22Rv1 (cell line): ENCODE results near the gene CTDP1.

Experiments
- ZFX ChIP-seq: fragments of 450-650 bp; IDR thresholded peaks from 2 replicates; pipeline ENCODE4 v1.6.1; 2017; ENCODE audit warnings: antibody characterized with exemption, borderline replicate concordance
- TF ChIP-seq, protein P1 (sequence below): fragments of 450-650 bp; IDR thresholded peaks from 2 replicates; pipeline ENCODE4 v1.5.1; 2017; ENCODE audit warnings: mild to moderate bottlenecking

DNA sequence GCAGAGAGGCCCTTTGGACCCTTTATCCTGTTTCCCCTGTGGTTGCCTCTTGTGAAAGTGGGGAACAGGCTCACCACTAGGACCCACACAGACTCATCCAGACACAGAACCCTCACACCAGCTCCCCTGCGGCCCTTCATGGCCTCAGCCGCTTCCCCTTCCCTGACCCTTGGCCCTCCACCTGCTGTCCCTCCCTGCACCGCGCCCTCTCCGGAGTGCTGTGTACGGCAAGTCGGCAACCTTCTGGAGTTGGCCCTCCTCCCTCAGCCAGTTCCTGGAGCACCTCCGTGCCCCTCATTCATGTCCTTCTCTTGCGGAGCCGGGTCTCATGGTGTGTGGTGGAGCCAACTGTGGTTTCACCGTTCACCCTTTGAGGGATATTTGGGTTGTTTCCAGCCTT is 44.0 kb downstream of the CTDP1 start:
- TF ChIP-seq, protein P1, sequence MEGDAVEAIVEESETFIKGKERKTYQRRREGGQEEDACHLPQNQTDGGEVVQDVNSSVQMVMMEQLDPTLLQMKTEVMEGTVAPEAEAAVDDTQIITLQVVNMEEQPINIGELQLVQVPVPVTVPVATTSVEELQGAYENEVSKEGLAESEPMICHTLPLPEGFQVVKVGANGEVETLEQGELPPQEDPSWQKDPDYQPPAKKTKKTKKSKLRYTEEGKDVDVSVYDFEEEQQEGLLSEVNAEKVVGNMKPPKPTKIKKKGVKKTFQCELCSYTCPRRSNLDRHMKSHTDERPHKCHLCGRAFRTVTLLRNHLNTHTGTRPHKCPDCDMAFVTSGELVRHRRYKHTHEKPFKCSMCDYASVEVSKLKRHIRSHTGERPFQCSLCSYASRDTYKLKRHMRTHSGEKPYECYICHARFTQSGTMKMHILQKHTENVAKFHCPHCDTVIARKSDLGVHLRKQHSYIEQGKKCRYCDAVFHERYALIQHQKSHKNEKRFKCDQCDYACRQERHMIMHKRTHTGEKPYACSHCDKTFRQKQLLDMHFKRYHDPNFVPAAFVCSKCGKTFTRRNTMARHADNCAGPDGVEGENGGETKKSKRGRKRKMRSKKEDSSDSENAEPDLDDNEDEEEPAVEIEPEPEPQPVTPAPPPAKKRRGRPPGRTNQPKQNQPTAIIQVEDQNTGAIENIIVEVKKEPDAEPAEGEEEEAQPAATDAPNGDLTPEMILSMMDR: no peak
- TF ChIP-seq ZFX: no peak
